Right atrium auricular region (tissue), 2 donors: ENCODE data around the gene HPCAL4. TPM values are rescaled to one million over a fixed set of nuclear protein-coding genes. Genes with fewer than 3 reads are reported as not detected.
A peak's percentile ranks its signal among the peaks of the same experiment; 100 is the strongest.

ENCODE experiments used
- DNase-seq: peaks from one replicate; pipeline ENCODE4 v3.0.0-alpha.2; 2019; ENCODE audit warnings: low spot score
- H3K27ac ChIP-seq, 2 donors: fragments of 200-600 bp; sonication (generic); 1 replicate in 1 of 2; 2 replicates in 1 of 2; pipeline ENCODE4 v1.5.1; 2016 to 2019
- H3K27me3 ChIP-seq, 2 donors: fragments of 200-600 bp; sonication (generic); one replicate each; pipeline versions ENCODE4 v1.5.1 to v1.6.0; 2017 to 2019
- H3K36me3 ChIP-seq: fragments of 200-600 bp; sonication (generic); one replicate; pipeline ENCODE4 v1.5.1; 2016
- H3K4me1 ChIP-seq, 2 donors: fragments of 200-600 bp; sonication (generic); one replicate each; pipeline versions ENCODE4 v1.5.1 to v1.6.0; 2017 to 2019
- H3K4me3 ChIP-seq, 2 donors: fragments of 200-600 bp; sonication (generic); 1 replicate in 1 of 2; 2 replicates in 1 of 2; pipeline ENCODE4 v1.5.1; 2017 to 2019; ENCODE audit warnings: mild to moderate bottlenecking in 1 of 2, moderate library complexity in 1 of 2
- H3K9me3 ChIP-seq, 2 donors: fragments of 200-600 bp; sonication (generic); one replicate each; pipeline ENCODE4 v1.5.1; 2019
- CTCF ChIP-seq, 2 donors: fragments of 200-600 bp; sonication (generic); IDR thresholded peaks; one replicate each; pipeline ENCODE4 v1.5.1; 2019; ENCODE audit warnings: antibody characterized with exemption in 2 of 2
- total RNA-seq, 2 donors: library from RNA; depleted of rRNA; stranded (reverse); fragments of >200 nt; gene quantifications; one replicate each; pipeline ENCODE4 v1.1.0, GENCODE V29; 2016

Gene HPCAL4
- total RNA-seq: 1 to 10 TPM; 1.3 to 2.8 TPM

- peaks cover 0 to 20% of the 10 kb centered on the region in 2 donors for H3K4me1 ChIP-seq
- no peak within 1 kb of the TSS for H3K27ac ChIP-seq
- H3K36me3 ChIP-seq: no peaks in the 10 kb centered on the region
- peak within 1 kb of the TSS; percentile 26 to 42 for H3K4me3 ChIP-seq
- peak; percentile 87 for DNase-seq
- no peaks in the 10 kb centered on the region for H3K9me3 ChIP-seq
- peaks cover 0 to 11% of the 10 kb centered on the region in 2 donors for H3K27me3 ChIP-seq
- TF ChIP-seq CTCF (IDR thresholded peaks at IDR 0.05): no peak
Observed at GRCh38 chr1:39691383-39692151, at the start of gene HPCAL4. Gene HPCAL4, minus strand, starts transcription at chr1:39691433. Its CDS starts 6,830 bp downstream, at chr1:39684603.

GRCh38 chr1:39738622-39739366, 47.6 kb upstream of the HPCAL4 start, which contains the start of gene PPIE:
Gene PPIE, plus strand, starts transcription at chr1:39738882. Its CDS starts 19 bp downstream, at chr1:39738901.
- Histone ChIP-seq H3K27ac (peak within 1 kb of the TSS; percentile 59 to 77), H3K4me3 (peak within 1 kb of the TSS; percentile 75 to 85)
- peak; percentile 90 for DNase-seq

DNA sequence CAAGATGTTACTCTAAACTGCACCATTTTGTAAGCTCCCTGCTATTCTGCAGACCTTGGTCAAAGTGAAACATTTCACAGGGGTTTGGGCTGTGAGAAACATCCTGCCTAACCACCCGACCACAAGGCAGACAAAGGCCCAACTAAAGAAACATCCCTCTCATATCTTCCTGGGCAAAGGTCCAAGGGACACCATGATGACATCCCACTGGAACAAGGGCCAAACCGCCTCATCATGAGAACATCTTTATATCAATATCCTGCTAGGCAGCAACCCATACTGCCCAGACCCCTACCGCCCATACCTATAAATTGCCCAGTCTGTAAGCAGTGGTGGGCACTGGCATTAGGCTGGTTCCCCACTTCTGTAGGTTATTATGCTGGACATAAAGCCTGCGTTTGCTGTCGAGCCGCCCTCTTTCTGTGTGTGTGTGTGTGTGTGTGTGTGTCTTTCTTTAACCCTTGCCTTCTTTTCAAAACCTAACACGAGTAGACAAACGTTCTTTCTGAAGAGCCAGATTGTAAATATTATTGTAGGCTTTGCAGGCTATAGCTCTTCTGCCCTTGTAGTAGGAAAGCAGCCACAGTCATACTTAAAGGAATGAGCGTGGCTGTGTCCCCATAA, 46.4 kb upstream of the HPCAL4 start:
- no peak overlapping the region for H3K27ac ChIP-seq
- DNase-seq: no peak
- no peak for TF ChIP-seq CTCF (IDR thresholded peaks at IDR 0.05)
- H3K27me3 ChIP-seq: no peaks in the 10 kb centered on the region
- peaks cover 20% of the 10 kb centered on the region for H3K36me3 ChIP-seq
- H3K4me3 ChIP-seq: no peak overlapping the region
- H3K9me3 ChIP-seq: no peaks in the 10 kb centered on the region
- H3K4me1 ChIP-seq: peaks cover 0 to 22% of the 10 kb centered on the region in 2 donors

More at GRCh38 chr1:39738622-39739366, 47.6 kb upstream of the HPCAL4 start, which contains the start of gene PPIE:
- Histone ChIP-seq H3K4me1 (peaks cover 0 to 22% of the 10 kb centered on the region in 2 donors), H3K9me3 (no peaks in the 10 kb centered on the region), H3K27me3 (no peaks in the 10 kb centered on the region), H3K36me3 (peaks cover 31% of the 10 kb centered on the region)
- no peak for TF ChIP-seq CTCF (IDR thresholded peaks at IDR 0.05)

DNA sequence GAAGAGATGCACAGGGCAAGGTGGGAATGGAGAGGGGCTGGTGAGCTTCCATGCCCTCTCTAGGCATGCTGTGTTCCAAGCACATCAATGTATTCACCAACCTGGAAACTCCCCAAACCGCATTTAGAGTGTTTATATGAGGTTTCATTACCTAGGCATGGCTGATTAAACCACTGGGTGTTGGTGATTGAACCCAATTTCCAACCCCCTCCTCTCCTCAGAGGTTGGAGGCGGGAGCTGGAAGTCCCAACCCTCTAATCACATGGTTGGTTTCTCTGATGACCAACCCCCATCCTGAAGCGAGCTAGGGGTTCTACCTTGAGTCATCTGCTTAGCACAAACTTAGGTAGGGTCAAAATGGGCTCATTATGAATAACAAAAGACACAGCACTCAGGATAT, 44.5 kb upstream of the HPCAL4 start:
- TF ChIP-seq CTCF (IDR thresholded peaks at IDR 0.05): no peak
- H3K4me1 ChIP-seq: peaks cover 0 to 22% of the 10 kb centered on the region in 2 donors
- no peaks in the 10 kb centered on the region for H3K9me3 ChIP-seq
- no peak for DNase-seq
- peaks cover under 1% of the 10 kb centered on the region for H3K36me3 ChIP-seq
- no peaks in the 10 kb centered on the region for H3K27me3 ChIP-seq
- no peak overlapping the region for H3K4me3 ChIP-seq
- no peak overlapping the region for H3K27ac ChIP-seq

- peaks cover 0 to 2% of the 10 kb centered on the region in 2 donors for H3K4me1 ChIP-seq
- H3K9me3 ChIP-seq: no peaks in the 10 kb centered on the region
- no peaks in the 10 kb centered on the region for H3K36me3 ChIP-seq
- TF ChIP-seq CTCF (IDR thresholded peaks at IDR 0.05): no peak
- H3K27ac ChIP-seq: peak overlapping the region in 1 of 2 donors; percentile 40
- H3K4me3 ChIP-seq: no peak overlapping the region
- no peak for DNase-seq
- H3K27me3 ChIP-seq: no peaks in the 10 kb centered on the region
Observed at GRCh38 chr1:39733161-39733560, 41.9 kb upstream of the HPCAL4 start.
